Tibial artery (tissue), 4 donors: ENCODE data around the gene MAD1L1.

ENCODE experiments used
- DNase-seq, 2 donors: peaks; one replicate each; pipeline ENCODE4 v3.0.0-alpha.2; 2019
- H3K27ac ChIP-seq, 2 donors: fragments of 200-600 bp; sonication (generic) in 1 of 2; 1 replicate in 1 of 2; 2 replicates in 1 of 2; pipeline ENCODE4 v1.5.1; 2018 to 2019; ENCODE audit warnings: mild to moderate bottlenecking in 1 of 2
- H3K27me3 ChIP-seq, 2 donors: fragments of 200-600 bp; sonication (generic) in 1 of 2; one replicate each; pipeline versions ENCODE4 v1.5.1 to v1.6.0; 2016 to 2019
- H3K36me3 ChIP-seq, 3 donors: fragments of 200-600 bp; sonication (generic) in 2 of 3; one replicate each; pipeline ENCODE4 v1.5.1; 2016 to 2019; ENCODE audit warnings: mild to moderate bottlenecking in 2 of 3
- H3K4me1 ChIP-seq, 4 donors: fragments of 200-600 bp; sonication (generic) in 2 of 4; 1 replicate in 3 of 4; 2 replicates in 1 of 4; pipeline ENCODE4 v1.5.1; 2016 to 2019
- H3K4me3 ChIP-seq, 2 donors: fragments of 200-600 bp; sonication (generic) in 1 of 2; 1 replicate in 1 of 2; 2 replicates in 1 of 2; pipeline ENCODE4 v1.5.1; 2018 to 2019; ENCODE audit warnings: mild to moderate bottlenecking in 2 of 2
- H3K9me3 ChIP-seq, 3 donors: fragments of 200-600 bp; sonication (generic) in 1 of 3; one replicate each; pipeline ENCODE4 v1.5.1; 2016 to 2019
- intact Hi-C: fragments of 100-400 bp; cut with DNase I; formaldehyde crosslinking; loops from one replicate; pipeline ENCODE4 v1.15.0; 2023; ENCODE audit warnings: low total_unique reads
- TF ChIP-seq, protein P1 (sequence below), 2 experiments: fragments of 200-600 bp in 1 of 2; fragments of 450-650 bp in 1 of 2; IDR thresholded peaks; one replicate each; pipeline ENCODE4 v1.5.1; 2017 to 2019; ENCODE audit warnings: antibody characterized with exemption in 2 of 2, mild to moderate bottlenecking in 1 of 2, moderate library complexity in 1 of 2

The MAD1L1 gene

DNA sequence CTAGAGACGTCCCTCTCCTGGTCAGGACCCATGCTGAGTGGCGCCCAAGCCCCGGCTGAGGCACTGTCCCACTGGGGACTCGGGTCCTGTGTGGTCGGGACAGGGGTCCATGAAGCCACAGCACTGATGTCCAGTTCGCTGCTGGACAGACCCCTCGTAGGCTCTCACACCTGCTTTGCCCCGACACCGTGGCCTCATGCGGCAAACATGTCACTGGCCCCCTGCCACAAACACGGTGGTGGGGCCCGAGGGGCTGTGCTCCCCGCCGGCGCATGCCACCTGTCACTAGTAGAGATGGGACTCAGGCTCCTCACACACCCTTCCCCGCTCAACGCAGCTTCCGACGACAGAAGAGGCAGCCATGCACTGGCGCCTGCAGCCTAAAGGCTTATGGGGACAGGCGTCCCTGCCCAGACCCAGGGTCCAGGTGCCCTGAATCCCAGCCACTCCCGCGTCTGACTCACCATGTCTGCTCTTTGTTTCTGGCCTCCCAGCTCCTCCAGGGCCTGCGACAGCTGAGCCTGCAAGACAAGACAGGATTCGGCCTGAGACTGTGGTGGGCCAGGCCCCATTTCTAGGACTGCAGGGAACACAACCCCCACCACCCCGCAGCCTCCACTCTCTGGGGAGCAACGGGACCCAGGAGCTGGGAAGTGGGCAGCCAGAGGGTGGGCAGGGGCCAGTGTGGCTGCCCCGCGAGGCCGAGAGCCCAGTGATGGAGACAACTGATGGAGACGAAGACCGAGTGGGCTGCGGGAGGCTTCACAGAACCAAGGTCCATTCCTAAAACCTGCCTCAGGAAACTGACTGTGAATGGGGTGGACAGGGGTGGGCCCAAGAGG is 230.9 kb downstream of the MAD1L1 start:
- intact Hi-C loops, result no loop called here
- Histone ChIP-seq H3K36me3 (peaks cover 0 to 11% (median 0%) of the 10 kb centered on the region in 3 donors), H3K4me3 (no peak overlapping the region), H3K27ac (no peak overlapping the region), H3K27me3 (no peaks in the 10 kb centered on the region), H3K9me3 (no peaks in the 10 kb centered on the region), H3K4me1 (no peaks in the 10 kb centered on the region)
- TF ChIP-seq, protein P1, sequence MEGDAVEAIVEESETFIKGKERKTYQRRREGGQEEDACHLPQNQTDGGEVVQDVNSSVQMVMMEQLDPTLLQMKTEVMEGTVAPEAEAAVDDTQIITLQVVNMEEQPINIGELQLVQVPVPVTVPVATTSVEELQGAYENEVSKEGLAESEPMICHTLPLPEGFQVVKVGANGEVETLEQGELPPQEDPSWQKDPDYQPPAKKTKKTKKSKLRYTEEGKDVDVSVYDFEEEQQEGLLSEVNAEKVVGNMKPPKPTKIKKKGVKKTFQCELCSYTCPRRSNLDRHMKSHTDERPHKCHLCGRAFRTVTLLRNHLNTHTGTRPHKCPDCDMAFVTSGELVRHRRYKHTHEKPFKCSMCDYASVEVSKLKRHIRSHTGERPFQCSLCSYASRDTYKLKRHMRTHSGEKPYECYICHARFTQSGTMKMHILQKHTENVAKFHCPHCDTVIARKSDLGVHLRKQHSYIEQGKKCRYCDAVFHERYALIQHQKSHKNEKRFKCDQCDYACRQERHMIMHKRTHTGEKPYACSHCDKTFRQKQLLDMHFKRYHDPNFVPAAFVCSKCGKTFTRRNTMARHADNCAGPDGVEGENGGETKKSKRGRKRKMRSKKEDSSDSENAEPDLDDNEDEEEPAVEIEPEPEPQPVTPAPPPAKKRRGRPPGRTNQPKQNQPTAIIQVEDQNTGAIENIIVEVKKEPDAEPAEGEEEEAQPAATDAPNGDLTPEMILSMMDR (IDR thresholded peaks at IDR 0.05), result no peak
- peak in 1 of 2 donors; percentile 59 for DNase-seq

DNA sequence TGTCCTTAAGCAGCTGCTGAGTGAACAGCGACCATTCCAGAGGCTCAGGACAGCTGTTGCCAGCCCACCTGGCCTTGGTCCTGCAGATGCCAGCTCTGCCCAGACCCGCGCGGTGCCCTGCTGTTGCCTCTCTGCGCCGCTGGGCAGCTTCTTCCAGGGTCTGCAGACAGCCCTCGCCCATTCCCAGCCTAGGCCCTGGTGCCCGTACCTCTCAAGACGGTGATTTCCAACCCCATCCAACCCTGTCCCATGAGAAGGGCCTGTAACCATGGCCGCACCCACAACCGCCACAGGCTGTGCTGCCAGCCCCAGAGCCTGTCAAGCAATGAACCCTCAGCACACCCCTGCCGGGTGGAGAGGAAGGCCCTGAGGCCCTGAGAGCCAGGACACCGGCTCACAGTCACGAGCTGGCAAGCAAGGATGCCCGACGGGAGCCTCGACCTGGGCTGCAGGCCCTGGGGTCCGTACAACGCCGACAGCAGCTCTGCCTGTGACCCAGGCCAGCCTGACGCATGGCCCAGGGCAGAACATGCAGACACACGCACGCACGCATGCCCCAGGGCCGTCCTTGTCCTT is 231.9 kb downstream of the MAD1L1 start:
- Histone ChIP-seq H3K27me3 (no peaks in the 10 kb centered on the region), H3K9me3 (no peaks in the 10 kb centered on the region), H3K4me1 (no peaks in the 10 kb centered on the region), H3K36me3 (peaks cover 0 to 11% (median 0%) of the 10 kb centered on the region in 3 donors), H3K27ac (no peak overlapping the region), H3K4me3 (no peak overlapping the region)
- DNase-seq, result peak in 1 of 2 donors; percentile 54
- TF ChIP-seq, protein P1 (IDR thresholded peaks at IDR 0.05), result no peak
- intact Hi-C loops, result no loop called here

DNA sequence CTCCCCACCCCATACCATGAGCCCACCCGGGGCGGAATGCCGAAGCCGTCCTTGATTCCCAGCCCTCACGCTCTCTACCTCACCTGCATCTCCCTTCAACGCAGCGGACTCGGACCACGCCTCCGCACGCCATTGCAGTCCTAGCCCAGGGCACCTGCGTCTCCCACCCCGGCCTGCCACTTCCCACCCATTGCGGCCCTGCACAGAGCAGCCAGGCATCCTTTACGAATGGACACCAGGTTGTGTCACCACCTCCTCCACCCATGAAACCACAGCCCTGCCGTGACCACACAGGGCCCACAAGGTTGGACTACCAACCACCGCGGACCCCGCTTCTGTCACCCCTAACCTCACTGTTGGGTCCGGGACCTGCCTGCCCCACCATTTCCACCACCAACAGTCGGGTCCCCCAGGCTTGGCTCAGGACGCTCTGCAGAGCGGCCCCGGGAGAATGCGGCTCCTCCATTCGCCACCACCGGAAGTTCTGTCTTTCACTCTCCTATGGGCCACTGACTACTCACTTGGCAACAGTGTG is 232.5 kb downstream of the MAD1L1 start:
- TF ChIP-seq, protein P1 (IDR thresholded peaks at IDR 0.05), result no peak
- intact Hi-C loops, result no loop called here

DNA sequence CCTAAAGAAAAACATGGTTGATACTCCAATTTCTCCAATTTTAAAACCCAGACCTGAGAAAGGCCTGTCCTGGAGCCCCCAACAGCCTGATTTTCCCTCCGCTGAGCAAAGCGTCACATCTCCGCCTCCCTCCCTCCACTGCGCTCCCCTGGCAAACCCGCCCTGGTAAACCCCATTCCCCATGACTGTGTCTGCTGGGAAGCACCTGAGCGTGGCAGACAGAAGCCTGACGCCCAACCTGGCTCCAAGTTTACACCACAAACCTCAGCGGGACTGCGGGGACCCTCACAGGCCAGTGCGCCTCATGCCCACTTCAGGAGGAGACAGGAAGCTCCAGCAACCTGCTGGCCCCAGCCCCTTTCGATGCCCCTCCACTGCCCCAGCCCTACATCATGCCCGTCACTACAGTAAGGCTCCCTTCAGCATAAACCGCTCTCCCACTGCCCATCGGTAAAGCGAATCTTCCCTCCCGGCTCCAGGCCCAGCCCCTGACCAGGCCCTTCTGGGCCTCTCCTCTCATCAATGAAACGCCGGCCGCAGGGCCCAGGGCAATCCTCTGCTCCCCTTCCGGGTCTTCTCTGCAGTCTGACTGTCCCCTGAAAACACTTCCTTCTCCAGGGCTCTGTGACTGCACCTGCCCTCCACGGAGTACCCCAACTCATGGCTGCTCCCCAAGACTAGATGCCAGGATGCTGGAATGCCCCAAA is 233.3 kb downstream of the MAD1L1 start:
- H3K36me3 ChIP-seq, result peaks cover 0 to 5% (median 0%) of the 10 kb centered on the region in 3 donors
- TF ChIP-seq, protein P1 (IDR thresholded peaks at IDR 0.05), result no peak
- no peaks in the 10 kb centered on the region for H3K27me3 ChIP-seq
- no peak for DNase-seq
- H3K4me3 ChIP-seq, result no peak overlapping the region
- H3K4me1 ChIP-seq, result no peaks in the 10 kb centered on the region
- no peak overlapping the region for H3K27ac ChIP-seq
- intact Hi-C loops, result no loop called here
- no peaks in the 10 kb centered on the region for H3K9me3 ChIP-seq

More for the DNA sequence above, 232.5 kb downstream of the MAD1L1 start:
- H3K4me3 ChIP-seq, result no peak overlapping the region
- H3K27me3 ChIP-seq, result no peaks in the 10 kb centered on the region
- DNase-seq, result no peak
- no peak overlapping the region for H3K27ac ChIP-seq
- H3K4me1 ChIP-seq, result no peaks in the 10 kb centered on the region
- H3K36me3 ChIP-seq, result peaks cover 0 to 11% (median 0%) of the 10 kb centered on the region in 3 donors
- H3K9me3 ChIP-seq, result no peaks in the 10 kb centered on the region

DNA sequence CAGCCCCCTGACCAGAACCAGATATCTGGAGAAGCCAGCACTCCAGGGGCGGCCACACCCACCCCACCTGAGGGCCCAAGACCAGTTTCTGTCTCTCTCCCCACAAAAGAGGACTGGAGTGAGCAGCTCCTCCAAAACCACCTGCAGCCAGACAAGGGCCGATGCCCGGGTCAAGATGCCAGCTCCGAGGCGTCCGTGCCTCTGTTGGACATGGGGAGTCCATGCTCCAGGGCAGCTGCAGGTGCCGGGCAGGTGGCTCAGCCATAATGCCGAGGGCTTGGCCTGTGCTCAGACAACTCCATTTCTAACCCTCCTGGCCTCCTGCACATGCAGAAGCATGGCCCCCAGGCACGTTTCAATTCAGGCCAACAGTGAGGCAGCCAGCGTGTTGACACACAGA is 234.6 kb downstream of the MAD1L1 start:
- no peaks in the 10 kb centered on the region for H3K9me3 ChIP-seq
- peaks cover 0 to 4% (median 0%) of the 10 kb centered on the region in 3 donors for H3K36me3 ChIP-seq
- no peak overlapping the region for H3K4me3 ChIP-seq
- H3K4me1 ChIP-seq, result no peaks in the 10 kb centered on the region
- H3K27me3 ChIP-seq, result no peaks in the 10 kb centered on the region
- H3K27ac ChIP-seq, result no peak overlapping the region
- no peak for DNase-seq
- intact Hi-C loops, result no loop called here
- TF ChIP-seq, protein P1 (IDR thresholded peaks at IDR 0.05), result no peak
